ENCODE results near the gene ZDHHC13. TPM values are rescaled to one million over a fixed set of nuclear protein-coding genes. Genes with fewer than 3 reads are reported as not detected.
"Not testable (repeated sequence)": the region's sequence is repeated elsewhere in the genome, so short reads cannot be mapped to it uniquely, and the experiment has no call there.

Gene ZDHHC13
- total and polyA plus RNA-seq, 9 of the 15 experiments (the other 6 are each of a cell fraction or from before 2014, with no cell fraction given) = 4.7 to 18.6 (median 10.0) TPM

GRCh38 chr11:19122960-19123615 lies 6.1 kb downstream of the ZDHHC13 start (continued):
- no peak for TF ChIP-seq ELK1 (CRISPR knock-in tag; IDR thresholded peaks at IDR 0.05)
- TF ChIP-seq MAFG (tag; conservative IDR thresholded peaks at IDR 0.05) = peak; percentile 47

GRCh38 chr11:19126562-19127325 lies 9.8 kb downstream of the ZDHHC13 start:
- POLR2A ChIA-PET = interaction anchor here (1.2 kb wide), 1 partner anchor 10 kb away, joined by 4 read pairs; the partner anchor contains the start of gene ZDHHC13
- intact Hi-C loops (cut with micrococcal nuclease) = not testable (repeated sequence)

More at GRCh38 chr11:19126562-19127325, 9.8 kb downstream of the ZDHHC13 start:
- WGBS (ENCODE audit: insufficient coverage, low coverage, missing lambda C conversion rate) = 68% methylated on average over 4 of the region's 4 CpGs
- H3K27me3 ChIP-seq (ENCODE audit: control insufficient read depth in 2 of 2, insufficient read depth in 2 of 2, low read length in 2 of 2); in situ Hi-C loops (cut with MboI); H3K9me3 ChIP-seq (replicated peaks; ENCODE audit: control insufficient read depth, insufficient read depth, low read depth, low read length); H3K4me1 ChIP-seq (replicated peaks in 1 of 2; ENCODE audit: control insufficient read depth in 2 of 2, insufficient read depth in 2 of 2, low read length in 2 of 2); H3K9me1 ChIP-seq (ENCODE audit: control insufficient read depth, insufficient read depth, low read length); DNase-seq (ENCODE audit: extremely low read depth in 1 of 4, low spot score in 3 of 4); H3K4me2 ChIP-seq (ENCODE audit: insufficient read depth, low read length); H2AFZ ChIP-seq (ENCODE audit: low read depth, low read length); CTCF ChIA-PET (ENCODE audit: low intra/inter-chr PET ratio); H3K4me3 ChIP-seq; BruUV-seq (replicated peaks); ATAC-seq; H3K79me2 ChIP-seq (ENCODE audit: control insufficient read depth, insufficient read depth, low read length); FAIRE-seq; H3K9ac ChIP-seq (ENCODE audit: insufficient read depth in 1 of 2, low read depth in 2 of 2, low read length in 2 of 2); H3K36me3 ChIP-seq (ENCODE audit: control insufficient read depth, insufficient read depth, low read length); H3K27ac ChIP-seq (ENCODE audit: extremely low read depth, low read depth, low read length); H4K20me1 ChIP-seq (replicated peaks; ENCODE audit: control insufficient read depth, insufficient read depth, low read length): not testable (repeated sequence)
- TF ChIP-seq ZNF146 (CRISPR knock-in tag; IDR thresholded peaks at IDR 0.05; ENCODE audit: unreplicated experiment) = peak; percentile 26

Measured in K562 (cell line).